GM21825 (cell line): Measurements from ENCODE around the gene ESPL1.

ENCODE experiments used
- ATAC-seq: cut with Tn5 transposase; IDR thresholded peaks from one replicate; pipeline ENCODE4 v1.9.1; 2021; ENCODE audit warnings: mild to moderate bottlenecking, moderate library complexity; ENCODE audit not compliant: unreplicated experiment

The ESPL1 gene

DNA sequence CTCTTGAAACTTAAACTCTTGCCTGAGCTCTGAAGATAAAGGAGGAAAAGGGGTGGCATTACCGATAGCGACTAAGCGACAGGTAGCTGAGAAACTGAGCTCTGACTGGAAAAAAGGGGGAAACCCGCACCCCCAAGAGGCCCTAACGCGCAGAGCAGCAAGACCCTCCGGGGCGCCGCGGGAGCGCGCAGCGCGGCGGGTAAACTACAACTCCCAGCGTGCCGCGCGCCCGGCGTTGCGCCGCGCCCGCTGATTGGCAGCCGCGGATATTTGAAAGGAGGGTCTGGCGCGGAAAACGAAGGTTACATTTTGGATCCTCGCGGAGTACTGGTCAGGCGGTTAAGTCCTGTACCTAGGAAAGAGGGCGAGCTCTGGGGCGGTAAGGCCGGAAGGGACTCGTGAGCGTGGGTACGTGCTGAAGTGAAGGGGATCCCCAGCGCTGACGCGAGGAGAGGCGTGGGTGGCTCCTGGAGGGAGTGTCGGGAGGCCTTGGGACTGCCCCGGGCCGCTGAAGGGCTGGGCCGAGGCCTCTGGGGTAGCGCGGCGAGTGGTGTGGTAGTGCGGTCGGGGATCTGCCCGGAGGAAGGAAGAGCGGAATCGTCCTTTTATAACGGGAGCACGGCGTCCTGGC lies at the start of gene ESPL1:
TSS of gene ESPL1 (plus strand) at position 301 of the 631 bp plus-strand sequence. CDS start 468 bp downstream, outside the sequence.
- peak; percentile 87 for ATAC-seq

DNA sequence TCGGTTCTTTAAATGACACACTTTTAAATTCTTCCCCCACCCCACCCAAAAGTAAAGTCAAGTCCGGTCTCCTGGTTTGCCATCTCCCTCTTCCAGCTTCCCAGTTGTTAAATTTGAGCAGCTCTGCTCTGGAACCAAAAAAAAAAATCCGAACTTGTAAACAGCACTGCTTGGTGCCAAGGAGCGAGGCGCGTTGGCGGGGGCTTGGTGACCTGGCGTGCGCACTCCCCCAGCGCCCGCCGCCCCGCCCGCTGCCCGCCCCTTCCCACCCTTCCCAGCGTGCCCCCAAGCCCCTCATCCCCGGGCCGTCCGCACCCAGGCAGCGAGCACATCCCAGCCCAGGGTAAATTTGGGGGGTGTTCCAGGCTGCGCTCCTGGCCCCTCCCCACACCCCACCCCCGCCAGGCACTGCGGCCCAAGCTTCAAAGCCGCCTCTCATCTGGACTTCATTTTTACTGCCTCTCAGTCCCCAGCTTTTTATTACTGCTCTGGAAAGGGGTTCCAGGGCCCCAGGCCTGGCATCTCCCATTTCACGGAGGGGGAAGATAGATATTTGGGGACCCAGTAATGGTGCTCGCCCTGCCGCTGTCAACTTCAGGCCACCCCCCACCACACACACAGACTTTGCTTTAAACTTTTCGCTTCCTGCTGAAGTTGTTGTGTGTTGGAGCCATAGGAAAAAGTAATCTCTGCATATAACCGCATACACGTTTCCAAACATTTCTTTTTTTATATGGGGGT lies 49.4 kb upstream of the ESPL1 start:
- no peak for ATAC-seq

DNA sequence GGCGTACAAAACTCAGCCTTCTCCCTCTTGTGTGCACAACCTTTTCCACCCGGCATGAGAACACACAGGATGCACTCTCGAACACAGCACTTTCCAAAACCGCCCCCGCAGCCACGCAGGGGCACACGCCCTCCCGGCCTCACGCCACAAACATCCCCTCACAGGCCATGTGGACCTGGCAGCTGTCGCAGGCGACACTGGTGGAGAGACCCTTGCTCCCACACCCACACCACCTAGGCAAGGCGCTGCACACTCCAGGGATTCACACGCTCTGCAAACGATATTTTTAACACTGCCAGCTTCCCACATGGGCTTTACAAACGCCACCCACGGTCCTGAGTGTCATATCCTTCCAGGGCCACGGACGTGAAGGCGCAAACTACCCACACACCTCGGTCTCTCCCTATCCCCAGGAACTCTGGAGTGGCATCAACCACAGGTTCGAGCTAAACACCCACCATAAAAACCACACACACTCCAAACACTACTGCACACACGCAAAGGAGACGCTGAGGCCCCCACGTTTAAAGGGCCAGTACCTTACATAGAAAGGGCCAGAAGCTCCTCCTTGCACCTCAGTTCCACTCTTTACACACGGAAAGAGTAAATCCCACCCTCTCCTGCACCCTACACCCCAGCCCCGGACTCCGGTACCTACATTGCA lies 48.7 kb upstream of the ESPL1 start:
- no peak for ATAC-seq

DNA sequence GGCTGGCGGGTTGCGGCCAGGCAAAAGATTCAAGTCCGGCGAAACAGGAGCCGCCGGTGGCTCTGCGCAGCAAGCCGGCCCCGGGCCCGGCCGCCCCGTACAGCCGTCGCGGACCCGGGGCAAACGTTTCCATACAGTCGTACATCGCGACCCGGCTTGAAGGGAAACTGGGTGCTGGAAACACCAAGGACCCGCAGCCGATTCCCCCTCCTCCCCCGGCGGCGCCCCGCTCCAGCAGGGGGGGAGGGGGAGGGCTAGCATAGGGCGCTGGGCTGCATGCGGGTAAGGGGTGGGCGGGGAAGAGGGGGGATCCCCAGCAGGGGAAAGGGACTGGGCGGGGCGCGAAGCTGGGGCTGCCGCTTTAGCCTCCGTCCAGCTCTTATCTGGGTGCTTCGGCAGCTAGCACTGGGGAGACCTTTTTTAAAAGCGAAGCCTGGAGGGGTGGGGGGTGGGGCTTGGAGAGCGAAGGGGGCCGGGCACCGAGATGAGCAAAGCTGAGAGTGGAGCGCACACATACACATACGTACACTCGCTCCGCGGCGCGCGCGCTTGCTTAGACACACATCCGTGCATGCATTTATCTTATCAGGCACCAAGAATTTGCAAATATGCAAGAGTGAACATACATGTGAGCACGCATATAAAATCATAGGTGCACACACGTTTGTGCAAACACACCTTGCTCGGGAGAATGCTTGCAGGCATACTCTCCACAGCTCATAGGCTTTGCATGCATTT lies 48.0 kb upstream of the ESPL1 start:
- peak; percentile 26 for ATAC-seq

DNA sequence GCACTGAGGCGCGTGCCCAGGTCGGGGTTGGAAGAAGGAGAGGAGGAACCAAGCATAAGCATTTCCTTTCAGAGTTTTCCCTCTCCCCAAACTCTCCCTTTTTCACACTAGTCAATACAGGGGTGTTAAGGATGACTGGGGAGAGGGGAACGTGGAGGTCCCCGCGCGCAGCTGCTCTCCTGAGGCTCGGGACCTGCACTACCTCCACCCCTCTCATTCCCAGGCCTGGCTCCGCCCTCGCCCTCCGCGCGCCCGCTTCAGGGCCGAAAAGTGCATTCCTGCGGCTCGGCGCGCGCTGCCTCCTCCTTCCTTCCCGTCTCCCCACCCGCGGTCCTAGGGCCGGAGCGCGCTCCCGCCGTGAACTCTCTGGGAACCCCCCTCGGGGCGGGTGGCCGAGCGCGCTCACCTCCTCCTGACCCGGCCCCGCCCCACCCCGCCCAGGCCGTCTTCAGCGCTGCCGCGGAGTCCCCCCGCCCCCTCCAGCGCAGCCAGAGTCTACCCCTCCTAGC lies 47.4 kb upstream of the ESPL1 start:
- peak; percentile 49 for ATAC-seq

DNA sequence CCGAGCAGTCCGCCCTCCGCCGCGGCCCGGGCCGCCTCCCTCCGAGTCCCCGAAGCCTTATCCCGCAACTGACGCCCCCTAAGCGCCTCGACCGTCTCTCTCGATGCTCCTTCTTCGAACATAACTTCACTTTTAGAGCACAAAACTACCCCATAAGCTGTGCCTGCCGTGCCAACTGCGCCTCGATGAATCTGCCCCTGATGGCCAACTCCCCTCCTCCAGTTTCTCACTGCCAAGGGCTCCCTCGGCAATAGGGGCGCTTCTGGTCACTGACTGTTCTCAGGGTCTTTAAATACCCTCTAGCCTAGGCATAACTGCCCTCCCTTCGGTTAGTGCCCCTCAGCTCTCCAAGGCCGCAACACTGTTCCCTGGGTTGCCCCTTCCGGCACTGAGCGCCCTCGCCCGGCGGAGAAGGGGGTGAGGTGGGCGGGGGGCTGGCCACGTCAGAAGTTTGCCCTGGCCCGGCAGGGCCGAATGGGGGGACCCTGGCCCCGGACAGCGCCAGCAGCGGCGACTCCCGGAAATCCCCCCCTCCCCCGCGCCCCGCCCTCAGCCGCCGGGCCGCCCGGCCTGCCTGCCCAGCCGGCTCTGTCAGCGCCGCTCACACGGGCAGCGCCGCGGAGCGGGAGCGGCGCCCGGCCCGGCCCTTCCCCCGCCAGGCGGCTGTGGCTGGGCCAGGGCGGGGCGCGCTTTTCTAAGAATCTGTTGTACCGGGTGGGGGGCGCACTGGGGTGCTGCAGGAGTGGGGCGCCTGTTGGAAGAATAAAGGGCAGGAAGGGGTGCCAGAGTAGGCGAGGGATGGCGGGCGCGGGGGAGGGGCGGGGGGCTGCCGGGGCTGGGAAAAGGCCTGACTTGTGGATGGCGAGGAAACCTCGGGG lies 46.7 kb upstream of the ESPL1 start:
- peak; percentile 34 for ATAC-seq

DNA sequence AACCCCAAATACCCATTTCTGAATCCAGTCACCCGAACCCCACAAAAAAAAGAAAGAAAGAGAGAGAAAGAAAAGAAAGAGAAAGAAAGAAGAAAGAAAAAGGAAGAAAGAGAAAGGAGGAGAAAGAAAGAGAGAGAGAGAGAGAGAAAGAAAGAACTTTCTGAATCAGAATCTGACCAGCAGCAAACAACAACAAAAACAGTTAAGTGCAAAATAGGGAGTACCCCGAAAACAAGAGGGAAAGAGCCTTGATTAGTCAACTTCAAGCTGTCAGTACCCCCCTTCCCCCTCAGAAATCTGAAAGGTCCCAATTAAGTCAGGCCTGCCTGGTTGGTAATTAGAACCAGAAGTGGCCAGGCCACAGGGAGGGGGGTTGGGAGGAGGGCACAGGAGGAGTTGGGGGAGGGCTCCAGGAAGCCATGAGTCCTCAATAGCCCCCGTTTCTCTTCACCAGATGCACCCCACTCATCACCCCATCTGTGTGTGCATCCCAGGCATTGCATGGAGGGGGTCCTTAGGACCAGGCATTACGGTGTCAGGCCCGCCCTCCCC lies 45.9 kb upstream of the ESPL1 start:
- ATAC-seq: no peak

DNA sequence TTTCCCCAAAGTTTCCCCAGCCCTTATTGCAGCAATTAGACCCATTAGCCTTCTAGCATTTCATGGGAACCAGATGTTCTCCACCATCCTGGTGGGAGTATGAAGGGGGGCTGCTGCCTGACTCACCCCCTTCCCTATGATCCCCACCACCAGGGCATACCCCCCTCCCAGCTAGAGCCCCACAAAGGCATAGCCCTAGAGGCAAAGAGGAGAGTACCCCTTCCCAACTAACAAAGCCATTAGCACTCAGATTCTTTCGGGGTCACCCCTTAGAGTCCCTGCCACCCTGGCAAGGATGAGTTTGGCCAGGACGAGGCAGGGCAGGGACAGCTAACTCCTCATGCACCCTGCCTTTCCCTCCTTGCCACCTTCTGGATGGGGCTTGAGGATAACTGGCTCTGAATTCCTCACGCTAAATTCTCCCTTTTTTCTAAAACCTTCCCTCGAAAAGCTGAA lies 45.3 kb upstream of the ESPL1 start:
- no peak for ATAC-seq

DNA sequence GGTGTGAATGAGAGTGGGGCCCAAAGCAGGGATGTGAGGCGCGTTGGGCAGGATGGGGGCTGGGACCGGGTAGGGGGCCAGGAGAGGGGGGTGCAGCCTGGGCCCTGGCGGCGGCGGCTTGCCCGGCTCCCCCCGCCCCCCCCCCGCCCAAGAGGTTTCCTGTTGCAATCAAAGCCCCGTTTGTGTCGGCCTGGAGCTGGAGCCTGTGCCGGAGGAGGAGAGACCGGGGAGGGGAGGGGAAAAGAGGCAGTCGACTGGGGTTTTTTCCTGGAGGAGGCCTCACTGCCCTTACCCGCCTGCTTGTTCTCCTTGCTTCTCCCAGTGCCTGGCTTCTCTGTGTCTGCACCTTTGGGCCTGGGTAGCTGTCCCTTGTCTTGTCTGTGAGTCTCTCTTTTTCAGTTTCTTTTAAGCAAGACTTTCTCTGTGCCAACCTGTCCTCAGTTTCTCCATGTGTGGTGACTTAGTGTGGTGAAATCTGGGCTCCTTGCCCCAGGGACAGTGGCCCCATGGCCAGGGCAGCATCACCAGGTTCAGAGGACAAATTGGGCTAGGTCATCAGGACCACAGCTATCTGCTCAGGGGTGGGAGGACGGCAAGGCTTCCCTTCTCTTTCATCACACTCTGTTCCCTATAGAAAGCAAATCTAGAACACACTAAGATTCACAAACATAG lies 44.6 kb upstream of the ESPL1 start:
- no peak for ATAC-seq

DNA sequence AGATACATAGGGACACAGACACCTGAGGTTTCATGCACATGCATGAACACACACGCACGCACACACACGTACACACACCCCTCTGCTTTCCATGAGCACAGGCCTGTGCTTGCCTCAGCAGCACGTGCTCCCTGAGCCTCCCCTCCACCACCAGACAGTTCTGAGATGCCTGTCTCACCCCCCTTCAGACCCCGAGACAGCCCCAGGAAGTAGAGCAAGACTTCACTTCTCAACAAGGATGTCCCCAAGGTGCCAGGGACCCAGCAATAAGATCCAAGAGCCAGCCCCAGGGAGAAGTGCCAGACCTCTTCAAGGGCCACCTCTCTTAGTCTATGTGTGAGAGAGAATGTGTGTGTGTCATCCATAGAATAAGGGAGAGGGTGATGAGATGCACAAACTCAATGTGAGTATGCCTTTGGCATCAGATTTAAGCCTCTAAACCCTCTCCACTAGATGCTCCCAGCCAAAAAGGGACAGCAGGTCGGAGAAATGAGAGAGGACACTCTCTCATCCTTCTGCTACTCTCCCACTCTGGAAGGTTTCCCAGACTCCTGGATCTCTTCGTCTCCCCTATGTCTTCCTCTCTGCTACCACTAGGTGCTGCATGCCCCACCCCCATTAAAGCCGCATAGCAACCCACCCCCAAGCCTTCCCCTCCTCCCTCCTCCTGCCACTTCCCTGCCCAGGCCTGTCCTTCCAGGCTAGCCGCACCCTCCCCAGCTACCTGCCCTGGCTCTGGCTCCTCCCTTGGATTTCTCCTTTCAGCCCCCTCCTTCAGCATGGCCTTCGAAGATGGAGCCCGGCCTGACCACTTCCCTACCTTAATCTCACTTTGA lies 43.8 kb upstream of the ESPL1 start:
- ATAC-seq: no peak

DNA sequence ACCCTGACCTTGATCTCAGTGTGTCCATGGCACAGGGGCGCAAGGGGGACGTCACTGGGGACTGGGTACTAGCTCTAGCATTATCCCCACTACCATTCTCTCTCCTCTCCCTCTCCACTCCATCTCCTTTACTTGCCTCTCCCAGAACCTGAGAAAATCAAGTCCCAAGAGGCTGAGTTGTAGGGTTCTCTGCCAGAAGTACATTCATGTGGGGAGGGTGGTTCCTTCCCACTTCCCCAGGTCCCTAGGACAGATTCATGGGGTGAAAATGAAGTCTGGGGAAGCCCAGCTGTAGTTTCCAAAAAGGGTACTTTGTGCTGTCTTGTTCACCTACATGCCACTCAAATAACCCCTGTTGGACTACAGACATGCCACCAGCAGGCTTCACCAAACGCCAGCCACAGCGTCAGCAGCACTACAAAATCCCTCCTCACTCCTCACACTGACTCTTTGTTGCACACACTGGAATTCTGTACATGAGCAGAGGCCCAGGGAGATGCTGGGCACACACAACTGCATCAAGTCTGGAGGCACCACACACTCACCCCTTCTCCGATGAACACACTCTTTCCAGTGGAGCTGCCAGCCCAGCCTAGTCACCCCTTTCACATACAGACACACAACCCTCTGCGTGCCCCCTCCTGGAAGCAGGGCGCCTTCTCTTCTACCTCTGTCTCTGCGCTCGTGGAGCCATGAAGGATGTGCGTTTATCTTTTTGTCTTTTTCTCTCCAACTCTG lies 43.0 kb upstream of the ESPL1 start:
- ATAC-seq: no peak

DNA sequence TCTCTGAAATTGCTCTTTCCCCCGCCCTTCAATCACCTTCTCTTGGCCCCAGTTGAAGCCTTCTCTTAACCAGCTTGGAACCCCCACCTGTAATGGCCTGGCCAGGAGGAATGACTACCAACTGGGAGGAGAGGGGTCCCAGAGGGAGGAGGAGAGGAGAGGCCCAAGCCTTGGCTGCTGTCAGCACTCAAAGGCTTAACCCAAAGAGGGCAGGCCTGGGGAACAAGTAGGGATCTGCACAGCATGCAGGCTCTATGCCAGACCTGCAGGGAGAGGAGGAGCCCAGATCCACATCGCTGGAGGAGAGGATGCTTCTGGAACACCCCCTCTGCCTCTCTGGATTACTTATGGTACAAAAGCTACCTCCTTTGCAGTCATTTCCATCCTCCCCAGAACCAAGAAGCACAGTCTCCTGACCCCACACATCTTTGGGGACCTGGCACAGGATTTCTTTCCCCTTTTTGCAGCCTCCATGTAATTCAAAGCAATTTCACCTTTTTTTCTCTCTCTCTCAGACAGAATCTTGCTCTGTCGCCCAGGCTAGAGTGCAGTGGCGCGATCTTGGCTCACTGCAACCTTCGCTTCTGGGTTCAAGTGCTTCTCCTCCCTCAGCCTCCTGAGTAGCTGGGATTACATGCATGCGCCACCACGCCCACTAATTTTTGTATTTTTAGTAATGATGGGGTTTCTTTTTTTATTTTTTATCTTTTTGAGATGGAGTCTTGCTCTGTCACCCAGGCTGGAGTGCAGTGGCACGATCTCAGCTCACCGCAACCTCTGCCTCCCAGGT lies 42.3 kb upstream of the ESPL1 start:
- ATAC-seq: no peak

DNA sequence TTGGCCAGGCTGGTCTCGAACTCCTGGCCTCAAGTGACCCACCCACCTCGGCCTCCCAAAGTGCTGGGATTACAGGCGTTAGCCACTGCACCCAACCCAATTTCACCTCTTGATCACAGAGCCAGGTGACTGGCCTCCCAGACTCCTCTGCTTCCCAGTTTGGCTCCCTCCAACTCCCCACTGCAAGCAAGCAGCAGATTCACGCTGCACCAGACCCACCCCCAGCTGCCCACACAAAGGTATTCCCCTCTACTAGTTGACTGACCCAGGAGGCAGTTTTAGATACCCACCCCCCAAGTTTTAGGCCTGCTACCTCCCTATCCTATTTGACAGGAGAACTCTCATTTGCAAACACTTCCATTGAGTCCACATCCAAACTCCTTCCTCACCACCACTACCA lies 41.3 kb upstream of the ESPL1 start:
- no peak for ATAC-seq

DNA sequence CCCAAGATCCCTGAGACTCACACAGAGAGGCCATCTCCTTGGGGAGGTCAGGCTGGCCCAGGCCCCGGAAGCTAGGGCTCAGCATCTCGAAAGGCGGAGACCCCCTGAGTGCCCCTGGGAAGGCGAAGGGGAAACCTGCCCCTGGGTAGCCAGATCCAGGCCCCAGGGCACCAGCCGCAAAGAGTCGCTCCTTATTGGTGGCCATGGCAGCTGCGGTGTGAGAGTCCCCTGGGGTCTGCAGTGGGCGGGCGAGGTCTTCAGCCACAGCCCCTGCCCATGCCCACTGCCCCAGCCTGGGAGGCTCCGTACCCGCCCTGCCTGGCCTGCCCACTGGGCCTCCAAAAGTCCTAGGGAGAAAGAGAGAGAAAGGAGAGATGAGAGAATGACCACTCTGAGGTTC lies 40.8 kb upstream of the ESPL1 start:
- no peak for ATAC-seq

DNA sequence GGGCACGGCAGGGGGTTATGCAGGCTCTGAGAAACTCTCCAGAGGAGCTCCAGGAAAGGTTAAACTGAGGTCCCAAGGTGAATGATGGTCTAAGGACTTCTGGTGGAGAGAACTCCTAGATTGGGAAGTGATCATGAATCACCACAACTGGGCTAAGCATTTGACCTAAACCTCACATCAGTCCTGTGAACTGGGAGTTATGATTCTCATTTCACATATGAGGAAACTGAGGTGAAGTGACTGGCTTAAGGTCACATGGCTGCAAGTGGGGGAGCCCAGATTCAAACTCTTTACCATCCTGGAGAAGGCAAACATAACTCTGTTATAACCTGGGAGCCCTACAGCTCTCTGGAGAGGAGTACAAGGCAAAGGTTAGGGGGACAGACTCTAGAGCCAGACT lies 40.3 kb upstream of the ESPL1 start:
- ATAC-seq: no peak

DNA sequence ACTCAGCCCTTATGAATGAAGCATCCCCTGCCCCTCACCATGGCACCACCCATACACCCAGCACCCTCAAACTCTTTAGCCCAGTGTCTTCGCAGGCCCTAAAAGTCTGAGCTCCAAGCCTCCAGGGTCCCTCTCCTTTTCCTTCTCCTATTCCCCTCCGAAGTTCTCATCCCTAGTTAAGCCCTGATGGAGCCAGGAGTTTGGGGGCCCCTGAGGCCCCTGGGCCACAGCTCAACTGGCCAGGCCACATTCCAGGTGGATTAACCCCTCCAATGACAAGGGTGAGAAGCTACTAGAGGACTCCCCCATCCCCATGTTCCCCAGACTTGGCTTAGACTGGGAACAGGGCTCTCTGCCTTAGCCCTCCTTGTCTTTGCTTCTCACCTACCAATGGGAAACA lies 38.6 kb upstream of the ESPL1 start:
- ATAC-seq: no peak
